Esophagus (tissue), 2 donors: ENCODE data around the gene MYO10. TPM values are rescaled to one million over a fixed set of nuclear protein-coding genes. Genes with fewer than 3 reads are reported as not detected.

Experiments used
- H3K27ac ChIP-seq, 2 donors: one replicate each; pipeline ENCODE4 v1.5.1; 2013; ENCODE audit warnings: low read depth in 2 of 2, mild to moderate bottlenecking in 2 of 2, inconsistent platforms in 1 of 2, low read length in 1 of 2, moderate library complexity in 1 of 2
- H3K27me3 ChIP-seq, 2 donors: one replicate each; pipeline ENCODE4 v1.6.1; 2013; ENCODE audit warnings: low read length in 2 of 2, control low read depth in 1 of 2, mild to moderate bottlenecking in 1 of 2; ENCODE audit not compliant: insufficient read depth in 2 of 2, control insufficient read depth in 1 of 2
- H3K36me3 ChIP-seq, 2 donors: one replicate each; pipeline ENCODE4 v1.6.1; 2013; ENCODE audit warnings: low read length in 1 of 2; ENCODE audit not compliant: control insufficient read depth in 2 of 2, insufficient read depth in 2 of 2
- H3K4me1 ChIP-seq, 2 donors: one replicate each; pipeline ENCODE4 v1.6.1; 2013; ENCODE audit warnings: low read length in 1 of 2; ENCODE audit not compliant: control insufficient read depth in 2 of 2, insufficient read depth in 2 of 2
- H3K4me3 ChIP-seq, 2 donors: one replicate each; pipeline ENCODE4 v1.5.1; 2013; ENCODE audit warnings: low read length in 2 of 2, mild to moderate bottlenecking in 2 of 2, low read depth in 1 of 2, moderate library complexity in 1 of 2
- H3K9me3 ChIP-seq, 2 donors: one replicate each; pipeline ENCODE4 v1.6.1; 2013; ENCODE audit warnings: mild to moderate bottlenecking in 2 of 2, low read depth in 1 of 2, low read length in 1 of 2, moderate library complexity in 1 of 2; ENCODE audit not compliant: control insufficient read depth in 2 of 2, insufficient read depth in 1 of 2
- WGBS, 2 donors: extraction: QIAGEN DNeasy Blood & Tissue Kit; methylation state at CpG; one replicate each; pipeline ENCODE4 v1.1.7; 2013; 5-methylcytosine and 5-hydroxymethylcytosine counted together
- polyA plus RNA-seq, 2 donors: library from polyadenylated mRNA; stranded (reverse); fragments of 200-250 nt; gene quantifications; one replicate each; pipeline ENCODE4 v1.2.3, GENCODE V29; 2013
- donor health status: healthy with polysubstance abuse.
- donor health status: Bipolar disorder and iron deficiency.

The MYO10 gene
- polyA plus RNA-seq, 2 donors, result 5.8 to 5.9 TPM

- no peaks in the 10 kb centered on the region for H3K9me3 ChIP-seq
- peaks cover 8% of the 10 kb centered on the region in 2 donors for H3K4me1 ChIP-seq
- no peaks in the 10 kb centered on the region for H3K27me3 ChIP-seq
- no peak overlapping the region for H3K4me3 ChIP-seq
- no peak overlapping the region for H3K27ac ChIP-seq
- H3K36me3 ChIP-seq, result no peaks in the 10 kb centered on the region
- WGBS, 2 donors, result 62 to 82% methylated on average over 2 of the region's 2 CpGs
Measured at GRCh38 chr5:16933337-16933736, 2.8 kb downstream of the MYO10 start.

- Histone ChIP-seq H3K9me3 (no peaks in the 10 kb centered on the region), H3K4me1 (peaks cover 8% of the 10 kb centered on the region in 2 donors), H3K27me3 (no peaks in the 10 kb centered on the region), H3K36me3 (no peaks in the 10 kb centered on the region), H3K4me3 (no peak overlapping the region), H3K27ac (no peak overlapping the region)
- 52 to 64% methylated on average over 3 of the region's 3 CpGs for WGBS, 2 donors
Measured at GRCh38 chr5:16932401-16932800, 3.7 kb downstream of the MYO10 start.

GRCh38 chr5:16931334-16932110 is 4.6 kb downstream of the MYO10 start:
- WGBS, 2 donors, result 51 to 54% methylated on average over 5 of the region's 5 CpGs
- no peak overlapping the region for H3K4me3 ChIP-seq

GRCh38 chr5:16930496-16930895 is 5.6 kb downstream of the MYO10 start:
- H3K4me3 ChIP-seq, result no peak overlapping the region
- 71 to 83% methylated on average over 8 of the region's 8 CpGs for WGBS, 2 donors
- no peaks in the 10 kb centered on the region for H3K9me3 ChIP-seq
- peak overlapping the region in 1 of 2 donors; percentile 1 for H3K27ac ChIP-seq
- H3K36me3 ChIP-seq, result no peaks in the 10 kb centered on the region
- H3K4me1 ChIP-seq, result peaks cover 8% of the 10 kb centered on the region in 2 donors
- no peaks in the 10 kb centered on the region for H3K27me3 ChIP-seq

More at GRCh38 chr5:16931334-16932110, 4.6 kb downstream of the MYO10 start:
- Histone ChIP-seq H3K4me1 (peaks cover 8% of the 10 kb centered on the region in 2 donors), H3K27me3 (no peaks in the 10 kb centered on the region), H3K27ac (no peak overlapping the region), H3K36me3 (no peaks in the 10 kb centered on the region), H3K9me3 (no peaks in the 10 kb centered on the region)

- Histone ChIP-seq H3K4me1 (peaks cover 6 to 8% of the 10 kb centered on the region in 2 donors), H3K27me3 (no peaks in the 10 kb centered on the region), H3K36me3 (no peaks in the 10 kb centered on the region), H3K27ac (no peak overlapping the region), H3K4me3 (no peak overlapping the region), H3K9me3 (no peaks in the 10 kb centered on the region)
- 80 to 86% methylated on average over 3 of the region's 3 CpGs for WGBS, 2 donors
Measured at GRCh38 chr5:16929831-16930230, 6.3 kb downstream of the MYO10 start.

GRCh38 chr5:16929347-16929746 is 6.7 kb downstream of the MYO10 start:
- WGBS, 2 donors, result 91 to 96% methylated on average over 2 of the region's 2 CpGs
- Histone ChIP-seq H3K9me3 (no peaks in the 10 kb centered on the region), H3K27ac (no peak overlapping the region), H3K36me3 (no peaks in the 10 kb centered on the region), H3K27me3 (no peaks in the 10 kb centered on the region), H3K4me1 (peaks cover 6 to 8% of the 10 kb centered on the region in 2 donors), H3K4me3 (no peak overlapping the region)

- Histone ChIP-seq H3K27ac (no peak overlapping the region), H3K9me3 (no peaks in the 10 kb centered on the region), H3K27me3 (no peaks in the 10 kb centered on the region), H3K36me3 (no peaks in the 10 kb centered on the region), H3K4me1 (peaks cover 3 to 6% of the 10 kb centered on the region in 2 donors), H3K4me3 (no peak overlapping the region)
- WGBS, 2 donors, result 86 to 90% methylated on average over 8 of the region's 8 CpGs
Measured at GRCh38 chr5:16927613-16928012, 8.5 kb downstream of the MYO10 start.

- H3K9me3 ChIP-seq, result no peaks in the 10 kb centered on the region
- WGBS, 2 donors, result 87 to 92% methylated on average over 8 of the region's 8 CpGs
- H3K4me1 ChIP-seq, result peaks cover 1 to 5% of the 10 kb centered on the region in 2 donors
- H3K27ac ChIP-seq, result no peak overlapping the region
- H3K36me3 ChIP-seq, result no peaks in the 10 kb centered on the region
- H3K27me3 ChIP-seq, result no peaks in the 10 kb centered on the region
- no peak overlapping the region for H3K4me3 ChIP-seq
Measured at GRCh38 chr5:16926417-16926816, 9.7 kb downstream of the MYO10 start.

GRCh38 chr5:16924206-16924605 is 11.9 kb downstream of the MYO10 start:
- Histone ChIP-seq H3K27ac (no peak overlapping the region), H3K9me3 (no peaks in the 10 kb centered on the region), H3K4me1 (no peaks in the 10 kb centered on the region), H3K27me3 (no peaks in the 10 kb centered on the region), H3K36me3 (no peaks in the 10 kb centered on the region), H3K4me3 (no peak overlapping the region)
- WGBS, 2 donors, result 79 to 80% methylated on average over 8 of the region's 8 CpGs

- no peak overlapping the region for H3K4me3 ChIP-seq
- WGBS, 2 donors, result 78 to 82% methylated on average over 3 of the region's 3 CpGs
- no peaks in the 10 kb centered on the region for H3K4me1 ChIP-seq
- no peaks in the 10 kb centered on the region for H3K27me3 ChIP-seq
- H3K9me3 ChIP-seq, result no peaks in the 10 kb centered on the region
- no peak overlapping the region for H3K27ac ChIP-seq
- H3K36me3 ChIP-seq, result no peaks in the 10 kb centered on the region
Measured at GRCh38 chr5:16922430-16922829, 13.7 kb downstream of the MYO10 start.
